Vagina (tissue), 2 donors: ENCODE measurements around the gene CISTR. TPM values are rescaled to one million over a fixed set of nuclear protein-coding genes. Genes with fewer than 3 reads are reported as not detected.

Experiments
- DNase-seq, 2 donors: peaks; one replicate each; pipeline ENCODE4 v3.0.0-alpha.2; 2017; ENCODE audit errors: extremely low spot score in 2 of 2
- H3K27ac ChIP-seq: fragments of 200-600 bp; sonication (generic); one replicate; pipeline ENCODE4 v1.5.1; 2019
- H3K27me3 ChIP-seq: fragments of 200-600 bp; sonication (generic); one replicate; pipeline ENCODE4 v1.5.1; 2019
- H3K36me3 ChIP-seq, 2 donors: fragments of 200-600 bp; sonication (generic); one replicate each; pipeline ENCODE4 v1.5.1; 2017 to 2019
- H3K4me1 ChIP-seq: fragments of 200-600 bp; sonication (generic); one replicate; pipeline ENCODE4 v1.5.1; 2019
- H3K4me3 ChIP-seq, 2 donors: fragments of 200-600 bp; sonication (generic); 1 replicate in 1 of 2; 2 replicates in 1 of 2; pipeline ENCODE4 v1.5.1; 2016 to 2019
- H3K9me3 ChIP-seq: fragments of 200-600 bp; sonication (generic); one replicate; pipeline ENCODE4 v1.5.1; 2019
- CTCF ChIP-seq, 3 experiments: fragments of 450-650 bp in 2 of 3; fragments of 200-600 bp in 1 of 3; sonication (generic) in 1 of 3; IDR thresholded peaks; one replicate each; pipeline ENCODE4 v1.5.1; 2017 to 2019; ENCODE audit warnings: antibody characterized with exemption in 3 of 3, mild to moderate bottlenecking in 2 of 3, moderate library complexity in 2 of 3
- POLR2A ChIP-seq, 2 donors: fragments of 450-650 bp; IDR thresholded peaks; one replicate each; pipeline ENCODE4 v1.6.1; 2017; ENCODE audit warnings: antibody characterized with exemption in 2 of 2, mild to moderate bottlenecking in 2 of 2, moderate library complexity in 2 of 2
- POLR2AphosphoS5 ChIP-seq, 2 donors: sonication (generic); formaldehyde crosslinking; IDR thresholded peaks; one replicate each; pipeline ENCODE4 v1.9.0; 2017; ENCODE audit warnings: antibody characterized with exemption in 2 of 2, mild to moderate bottlenecking in 2 of 2, low read depth in 1 of 2; ENCODE audit not compliant: insufficient read depth in 1 of 2
- intact Hi-C: fragments of 100-400 bp; cut with DNase I; formaldehyde crosslinking; loops from one replicate; pipeline ENCODE4 v1.15.1; 2023
- total RNA-seq: library from RNA; depleted of rRNA; stranded (reverse); fragments of >200 nt; gene quantifications from one replicate; pipeline ENCODE4 v1.2.3, GENCODE V29; 2016

Gene CISTR
- total RNA-seq, 1 donor from 2014 or later, result not detected

- Histone ChIP-seq H3K9me3 (no peaks in the 10 kb centered on the region), H3K27me3 (no peaks in the 10 kb centered on the region), H3K4me3 (no peak overlapping the region), H3K4me1 (peaks cover 6% of the 10 kb centered on the region), H3K36me3 (no peaks in the 10 kb centered on the region), H3K27ac (no peak overlapping the region)
- intact Hi-C loops, result no loop called here
- no peak for DNase-seq
- TF ChIP-seq CTCF (IDR thresholded peaks at IDR 0.05) (no peak), POLR2AphosphoS5 (IDR thresholded peaks at IDR 0.05; ENCODE audit: insufficient read depth in 1 of 2, low read depth in 1 of 2) (no peak), POLR2A (IDR thresholded peaks at IDR 0.05) (no peak)
Measured at GRCh38 chr12:53758081-53758729, 6.4 kb upstream of the CISTR start.

GRCh38 chr12:53757101-53757770, 5.5 kb upstream of the CISTR start:
- Histone ChIP-seq H3K9me3 (no peaks in the 10 kb centered on the region), H3K27me3 (no peaks in the 10 kb centered on the region), H3K36me3 (no peaks in the 10 kb centered on the region), H3K4me3 (no peak overlapping the region), H3K27ac (no peak overlapping the region), H3K4me1 (peaks cover 6% of the 10 kb centered on the region)
- peak; percentile 16 to 53 (median 38) for TF ChIP-seq CTCF (IDR thresholded peaks at IDR 0.05)
- TF ChIP-seq POLR2A (IDR thresholded peaks at IDR 0.05), result no peak
- no peak for DNase-seq
- intact Hi-C loops, result no loop called here

- DNase-seq, result no peak
- Histone ChIP-seq H3K4me1 (peaks cover 12% of the 10 kb centered on the region), H3K27me3 (no peaks in the 10 kb centered on the region), H3K27ac (no peak overlapping the region), H3K9me3 (no peaks in the 10 kb centered on the region), H3K36me3 (no peaks in the 10 kb centered on the region), H3K4me3 (no peak overlapping the region)
- intact Hi-C loops, result no loop called here
- no peak for TF ChIP-seq POLR2A (IDR thresholded peaks at IDR 0.05)
- no peak for TF ChIP-seq POLR2AphosphoS5 (IDR thresholded peaks at IDR 0.05; ENCODE audit: insufficient read depth in 1 of 2, low read depth in 1 of 2)
- no peak for TF ChIP-seq CTCF (IDR thresholded peaks at IDR 0.05)
Measured at GRCh38 chr12:53756300-53757100, 4.7 kb upstream of the CISTR start.

- Histone ChIP-seq H3K27me3 (no peaks in the 10 kb centered on the region), H3K4me3 (no peak overlapping the region), H3K9me3 (no peaks in the 10 kb centered on the region), H3K4me1 (peaks cover 18% of the 10 kb centered on the region), H3K36me3 (no peaks in the 10 kb centered on the region), H3K27ac (no peak overlapping the region)
- intact Hi-C loops, result no loop called here
- DNase-seq, result no peak
- TF ChIP-seq POLR2AphosphoS5 (IDR thresholded peaks at IDR 0.05; ENCODE audit: insufficient read depth in 1 of 2, low read depth in 1 of 2) (no peak), CTCF (IDR thresholded peaks at IDR 0.05) (no peak), POLR2A (IDR thresholded peaks at IDR 0.05) (no peak)
Measured at GRCh38 chr12:53755893-53756292, 4.1 kb upstream of the CISTR start.
